ENCODE results near the gene PRKCH.

The PRKCH gene

GRCh38 chr14:61547186-61548069 is 226.0 kb downstream of the PRKCH start:
- H3K9ac ChIP-seq (ENCODE audit: low read depth, low read length, poor library complexity): no peak overlapping the region
- H4K8ac ChIP-seq (ENCODE audit: low read depth, low read length): no peak overlapping the region
- peaks cover 0 to 11% of the 10 kb centered on the region in 2 donors for H3K4me1 ChIP-seq (ENCODE audit: control insufficient read depth in 2 of 2, insufficient read depth in 1 of 2, low read depth in 1 of 2, low read length in 2 of 2)
- no peak for DNase-seq (ENCODE audit: low spot score)
- no peaks in the 10 kb centered on the region for H3K79me1 ChIP-seq (ENCODE audit: low read depth, low read length)
- H2BK15ac ChIP-seq (ENCODE audit: low read length): no peak overlapping the region
- no peak overlapping the region for H3K27ac ChIP-seq (replicated peaks; ENCODE audit: low read length)
- H3K36me3 ChIP-seq (replicated peaks in 1 of 2; ENCODE audit: control insufficient read depth in 2 of 2, insufficient read depth in 2 of 2, low read length in 2 of 2): no peaks in the 10 kb centered on the region
- H3K18ac ChIP-seq (ENCODE audit: low read length): peak overlapping the region; percentile 3
- H2BK5ac ChIP-seq (ENCODE audit: low read length): no peak overlapping the region
- H3K4me2 ChIP-seq (ENCODE audit: insufficient read depth, low read length, poor library complexity, severe bottlenecking): no peak overlapping the region
- H3K4ac ChIP-seq (ENCODE audit: low read length): no peak overlapping the region
- H2BK12ac ChIP-seq (ENCODE audit: low read length): no peak overlapping the region
- H4K91ac ChIP-seq (ENCODE audit: low read depth, low read length, poor library complexity): no peak overlapping the region
- no peak overlapping the region for H3K23ac ChIP-seq (ENCODE audit: low read depth, low read length, poor library complexity)
- H2BK120ac ChIP-seq (ENCODE audit: low read depth, low read length): no peak overlapping the region
- no peak overlapping the region for H2AK5ac ChIP-seq (ENCODE audit: low read depth, low read length)
- no CpG with 5 or more reads among the region's 14 CpGs for WGBS, 2 donors (ENCODE audit: extremely low coverage in 2 of 2, insufficient read length in 2 of 2, insufficient replicate concordance in 1 of 2)
- no peak overlapping the region for H3K4me3 ChIP-seq (ENCODE audit: low read length in 2 of 2)
- H3K27me3 ChIP-seq (ENCODE audit: control insufficient read depth in 3 of 3, insufficient read depth in 3 of 3, low read depth in 1 of 3, low read length in 3 of 3): no peaks in the 10 kb centered on the region
- H2AFZ ChIP-seq (ENCODE audit: low read length): no peak overlapping the region
- H3K14ac ChIP-seq (ENCODE audit: low read length): no peak overlapping the region
- no peaks in the 10 kb centered on the region for H3K9me3 ChIP-seq (replicated peaks in 1 of 2; ENCODE audit: control insufficient read depth in 2 of 2, insufficient read depth in 1 of 2, low read depth in 1 of 2, low read length in 2 of 2)

- no peak for DNase-seq (ENCODE audit: low spot score)
- Histone ChIP-seq H3K14ac (ENCODE audit: low read length) (no peak overlapping the region), H3K9ac (ENCODE audit: low read depth, low read length, poor library complexity) (no peak overlapping the region), H3K9me3 (replicated peaks in 1 of 2; ENCODE audit: control insufficient read depth in 2 of 2, insufficient read depth in 1 of 2, low read depth in 1 of 2, low read length in 2 of 2) (no peaks in the 10 kb centered on the region), H3K79me1 (ENCODE audit: low read depth, low read length) (no peaks in the 10 kb centered on the region), H2BK12ac (ENCODE audit: low read length) (no peak overlapping the region), H3K4me1 (ENCODE audit: control insufficient read depth in 2 of 2, insufficient read depth in 1 of 2, low read depth in 1 of 2, low read length in 2 of 2) (peaks cover 6 to 19% of the 10 kb centered on the region in 2 donors), H3K27ac (replicated peaks; ENCODE audit: low read length) (no peak overlapping the region), H3K4ac (ENCODE audit: low read length) (no peak overlapping the region), H3K36me3 (replicated peaks in 1 of 2; ENCODE audit: control insufficient read depth in 2 of 2, insufficient read depth in 2 of 2, low read length in 2 of 2) (no peaks in the 10 kb centered on the region), H3K27me3 (ENCODE audit: control insufficient read depth in 3 of 3, insufficient read depth in 3 of 3, low read depth in 1 of 3, low read length in 3 of 3) (no peaks in the 10 kb centered on the region), H2BK15ac (ENCODE audit: low read length) (no peak overlapping the region), H3K18ac (ENCODE audit: low read length) (no peak overlapping the region), H2AFZ (ENCODE audit: low read length) (no peak overlapping the region), H4K91ac (ENCODE audit: low read depth, low read length, poor library complexity) (no peak overlapping the region), H3K4me2 (ENCODE audit: insufficient read depth, low read length, poor library complexity, severe bottlenecking) (no peak overlapping the region), H4K8ac (ENCODE audit: low read depth, low read length) (no peak overlapping the region), H2BK5ac (ENCODE audit: low read length) (no peak overlapping the region), H2BK120ac (ENCODE audit: low read depth, low read length) (no peak overlapping the region), H2AK5ac (ENCODE audit: low read depth, low read length) (no peak overlapping the region), H3K4me3 (ENCODE audit: low read length in 2 of 2) (no peak overlapping the region), H3K23ac (ENCODE audit: low read depth, low read length, poor library complexity) (no peak overlapping the region)
- WGBS, 2 donors (ENCODE audit: extremely low coverage in 2 of 2, insufficient read length in 2 of 2, insufficient replicate concordance in 1 of 2): no CpG with 5 or more reads among the region's 2 CpGs
These were observed 228.0 kb downstream of the PRKCH start for GRCh38 chr14:61549425-61549824.

GRCh38 chr14:61551384-61551783 is 230.0 kb downstream of the PRKCH start:
- Histone ChIP-seq H3K18ac (ENCODE audit: low read length) (no peak overlapping the region), H3K4me2 (ENCODE audit: insufficient read depth, low read length, poor library complexity, severe bottlenecking) (no peak overlapping the region), H4K8ac (ENCODE audit: low read depth, low read length) (no peak overlapping the region), H3K9ac (ENCODE audit: low read depth, low read length, poor library complexity) (no peak overlapping the region), H2AFZ (ENCODE audit: low read length) (no peak overlapping the region), H3K4me1 (ENCODE audit: control insufficient read depth in 2 of 2, insufficient read depth in 1 of 2, low read depth in 1 of 2, low read length in 2 of 2) (peaks cover 6 to 20% of the 10 kb centered on the region in 2 donors), H3K27ac (replicated peaks; ENCODE audit: low read length) (no peak overlapping the region), H2BK120ac (ENCODE audit: low read depth, low read length) (no peak overlapping the region), H3K36me3 (replicated peaks in 1 of 2; ENCODE audit: control insufficient read depth in 2 of 2, insufficient read depth in 2 of 2, low read length in 2 of 2) (no peaks in the 10 kb centered on the region), H3K4ac (ENCODE audit: low read length) (no peak overlapping the region), H2BK5ac (ENCODE audit: low read length) (no peak overlapping the region), H2AK5ac (ENCODE audit: low read depth, low read length) (no peak overlapping the region), H3K4me3 (ENCODE audit: low read length in 2 of 2) (no peak overlapping the region), H3K23ac (ENCODE audit: low read depth, low read length, poor library complexity) (no peak overlapping the region), H2BK12ac (ENCODE audit: low read length) (no peak overlapping the region), H3K79me1 (ENCODE audit: low read depth, low read length) (no peaks in the 10 kb centered on the region), H3K27me3 (ENCODE audit: control insufficient read depth in 3 of 3, insufficient read depth in 3 of 3, low read depth in 1 of 3, low read length in 3 of 3) (no peaks in the 10 kb centered on the region), H3K9me3 (replicated peaks in 1 of 2; ENCODE audit: control insufficient read depth in 2 of 2, insufficient read depth in 1 of 2, low read depth in 1 of 2, low read length in 2 of 2) (no peaks in the 10 kb centered on the region), H4K91ac (ENCODE audit: low read depth, low read length, poor library complexity) (no peak overlapping the region), H2BK15ac (ENCODE audit: low read length) (no peak overlapping the region), H3K14ac (ENCODE audit: low read length) (no peak overlapping the region)
- no CpG with 5 or more reads among the region's 3 CpGs for WGBS, 2 donors (ENCODE audit: extremely low coverage in 2 of 2, insufficient read length in 2 of 2, insufficient replicate concordance in 1 of 2)
- DNase-seq (ENCODE audit: low spot score): no peak

DNA sequence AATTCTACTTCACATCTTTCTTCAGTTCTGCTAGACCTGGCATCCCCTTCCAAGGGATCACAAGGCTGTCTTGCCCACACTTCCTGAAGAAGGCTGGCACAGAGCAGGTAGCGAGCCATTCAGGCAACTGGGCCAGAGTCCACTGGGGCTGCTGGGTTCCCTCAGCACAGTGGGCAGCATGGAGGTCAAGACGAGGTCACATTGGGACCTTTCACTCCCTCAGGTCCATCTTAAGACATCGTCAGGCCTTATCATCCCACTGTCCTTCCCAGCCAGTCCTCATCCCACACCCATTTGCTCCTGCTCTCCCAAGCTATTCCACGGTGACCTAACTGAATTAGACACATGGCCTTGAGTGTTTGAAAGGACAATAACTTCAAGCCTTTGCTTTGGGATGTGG is 230.9 kb downstream of the PRKCH start:
- no CpG with 5 or more reads among the region's 4 CpGs for WGBS, 2 donors (ENCODE audit: extremely low coverage in 2 of 2, insufficient read length in 2 of 2, insufficient replicate concordance in 1 of 2)
- H2BK12ac ChIP-seq (ENCODE audit: low read length): no peak overlapping the region
- no peak overlapping the region for H3K27ac ChIP-seq (replicated peaks; ENCODE audit: low read length)
- no peak overlapping the region for H3K14ac ChIP-seq (ENCODE audit: low read length)
- H2AFZ ChIP-seq (ENCODE audit: low read length): no peak overlapping the region
- DNase-seq (ENCODE audit: low spot score): no peak
- no peak overlapping the region for H4K8ac ChIP-seq (ENCODE audit: low read depth, low read length)
- H3K9ac ChIP-seq (ENCODE audit: low read depth, low read length, poor library complexity): no peak overlapping the region
- no peak overlapping the region for H3K4me3 ChIP-seq (ENCODE audit: low read length in 2 of 2)
- H2AK5ac ChIP-seq (ENCODE audit: low read depth, low read length): no peak overlapping the region
- H3K9me3 ChIP-seq (replicated peaks in 1 of 2; ENCODE audit: control insufficient read depth in 2 of 2, insufficient read depth in 1 of 2, low read depth in 1 of 2, low read length in 2 of 2): no peaks in the 10 kb centered on the region
- H3K23ac ChIP-seq (ENCODE audit: low read depth, low read length, poor library complexity): no peak overlapping the region
- no peak overlapping the region for H2BK5ac ChIP-seq (ENCODE audit: low read length)
- no peak overlapping the region for H2BK120ac ChIP-seq (ENCODE audit: low read depth, low read length)
- H3K18ac ChIP-seq (ENCODE audit: low read length): peak overlapping the region; percentile 58
- no peaks in the 10 kb centered on the region for H3K36me3 ChIP-seq (replicated peaks in 1 of 2; ENCODE audit: control insufficient read depth in 2 of 2, insufficient read depth in 2 of 2, low read length in 2 of 2)
- no peak overlapping the region for H4K91ac ChIP-seq (ENCODE audit: low read depth, low read length, poor library complexity)
- peaks cover 6 to 17% of the 10 kb centered on the region in 2 donors for H3K4me1 ChIP-seq (ENCODE audit: control insufficient read depth in 2 of 2, insufficient read depth in 1 of 2, low read depth in 1 of 2, low read length in 2 of 2)
- no peak overlapping the region for H3K4ac ChIP-seq (ENCODE audit: low read length)
- H3K4me2 ChIP-seq (ENCODE audit: insufficient read depth, low read length, poor library complexity, severe bottlenecking): no peak overlapping the region
- no peaks in the 10 kb centered on the region for H3K79me1 ChIP-seq (ENCODE audit: low read depth, low read length)
- H2BK15ac ChIP-seq (ENCODE audit: low read length): peak overlapping the region; percentile 14
- no peaks in the 10 kb centered on the region for H3K27me3 ChIP-seq (ENCODE audit: control insufficient read depth in 3 of 3, insufficient read depth in 3 of 3, low read depth in 1 of 3, low read length in 3 of 3)

All from neuronal stem cell (in vitro differentiated cells).